Gastroesophageal sphincter (tissue), 4 donors: ENCODE measurements around the gene SCAPER. TPM values are rescaled to one million over a fixed set of nuclear protein-coding genes. Genes with fewer than 3 reads are reported as not detected.

Experiments used
- ATAC-seq: fragments of 150-250 bp; one replicate; pipeline ENCODE4 v1.9.1; 2016; ENCODE audit warnings: mild to moderate bottlenecking, moderate library complexity
- H3K27ac ChIP-seq, 4 donors: fragments of 200-600 bp; sonication (generic) in 3 of 4; 1 replicate in 3 of 4; 2 replicates in 1 of 4; pipeline ENCODE4 v1.5.1; 2016 to 2019
- H3K27me3 ChIP-seq: fragments of 200-600 bp; sonication (generic); one replicate; pipeline ENCODE4 v1.5.1; 2019
- H3K36me3 ChIP-seq, 2 donors: fragments of 200-600 bp; sonication (generic); one replicate each; pipeline ENCODE4 v1.5.1; 2019; ENCODE audit warnings: control low read depth in 1 of 2
- H3K4me1 ChIP-seq, 3 donors: fragments of 200-600 bp; sonication (generic); 1 replicate in 2 of 3; 2 replicates in 1 of 3; pipeline ENCODE4 v1.5.1; 2016 to 2019; ENCODE audit warnings: control low read depth in 2 of 3
- H3K4me3 ChIP-seq, 2 donors: fragments of 200-600 bp; sonication (generic); one replicate each; pipeline ENCODE4 v1.5.1; 2019; ENCODE audit warnings: mild to moderate bottlenecking in 1 of 2, moderate library complexity in 1 of 2
- H3K9me3 ChIP-seq, 3 donors: fragments of 200-600 bp; sonication (generic); one replicate each; pipeline ENCODE4 v1.5.1; 2017 to 2019; ENCODE audit warnings: control low read depth in 2 of 3
- CTCF ChIP-seq, 4 experiments: fragments of 200-600 bp in 2 of 4; fragments of 450-650 bp in 2 of 4; sonication (generic) in 1 of 4; IDR thresholded peaks; one replicate each; pipeline ENCODE4 v1.5.1; 2017 to 2019; ENCODE audit warnings: antibody characterized with exemption in 4 of 4, mild to moderate bottlenecking in 2 of 4, moderate library complexity in 2 of 4
- EP300 ChIP-seq: sonication (generic); formaldehyde crosslinking; IDR thresholded peaks from one replicate; pipeline ENCODE4 v1.6.1; 2017; ENCODE audit warnings: antibody characterized with exemption, mild to moderate bottlenecking
- POLR2A ChIP-seq, 2 donors: fragments of 450-650 bp; IDR thresholded peaks; one replicate each; pipeline ENCODE4 v1.6.1; 2017; ENCODE audit warnings: antibody characterized with exemption in 2 of 2, mild to moderate bottlenecking in 2 of 2, moderate library complexity in 1 of 2
- POLR2AphosphoS5 ChIP-seq: sonication (generic); formaldehyde crosslinking; IDR thresholded peaks from one replicate; pipeline ENCODE4 v1.6.1; 2017; ENCODE audit warnings: antibody characterized with exemption
- WGBS, 2 donors: methylation state at CpG; one replicate each; pipeline ENCODE4 v1.1.5; 2018; ENCODE audit warnings: low coverage in 1 of 2; 5-methylcytosine and 5-hydroxymethylcytosine counted together
- total RNA-seq, 4 donors: library from RNA; depleted of rRNA; stranded (reverse); fragments of >200 nt; gene quantifications; one replicate each; pipeline ENCODE4 v1.1.0, GENCODE V29; 2016

Gene SCAPER
- total RNA-seq, 4 donors from 2014 or later, result 21.5 to 34.3 (median 28.7) TPM

GRCh38 chr15:76815421-76815820 is 89.7 kb downstream of the SCAPER start:
- no peaks in the 10 kb centered on the region for H3K4me1 ChIP-seq
- H3K36me3 ChIP-seq, result peaks cover 0 to 3% of the 10 kb centered on the region in 2 donors
- no peak overlapping the region for H3K4me3 ChIP-seq
- 91 to 92% methylated on average over 4 to 5 of the region's 5 CpGs for WGBS, 2 donors
- no peak overlapping the region for H3K27ac ChIP-seq
- no peak for ATAC-seq
- no peaks in the 10 kb centered on the region for H3K27me3 ChIP-seq
- TF ChIP-seq EP300, result no peak
- no peak for TF ChIP-seq POLR2A (IDR thresholded peaks at IDR 0.05)
- TF ChIP-seq POLR2AphosphoS5, result no peak
- TF ChIP-seq CTCF (IDR thresholded peaks at IDR 0.05), result no peak
- peaks cover 0 to 8% (median 0%) of the 10 kb centered on the region in 3 donors for H3K9me3 ChIP-seq

GRCh38 chr15:76812381-76812780 is 92.8 kb downstream of the SCAPER start:
- no peaks in the 10 kb centered on the region for H3K27me3 ChIP-seq
- no peaks in the 10 kb centered on the region for H3K36me3 ChIP-seq
- H3K4me3 ChIP-seq, result no peak overlapping the region
- no peak for TF ChIP-seq POLR2A (IDR thresholded peaks at IDR 0.05)
- TF ChIP-seq CTCF (IDR thresholded peaks at IDR 0.05), result no peak
- no peak for TF ChIP-seq POLR2AphosphoS5
- TF ChIP-seq EP300, result no peak
- H3K4me1 ChIP-seq, result no peaks in the 10 kb centered on the region
- no peaks in the 10 kb centered on the region for H3K9me3 ChIP-seq
- no peak overlapping the region for H3K27ac ChIP-seq
- no peak for ATAC-seq
- WGBS, 2 donors, result 92 to 100% methylated on average over 1 to 4 of the region's 4 CpGs

GRCh38 chr15:76809412-76810103 is 95.6 kb downstream of the SCAPER start:
- no peak for TF ChIP-seq POLR2AphosphoS5
- TF ChIP-seq EP300, result no peak
- no peak for TF ChIP-seq POLR2A (IDR thresholded peaks at IDR 0.05)
- TF ChIP-seq CTCF (IDR thresholded peaks at IDR 0.05), result no peak
- H3K27ac ChIP-seq, result no peak overlapping the region
- no peaks in the 10 kb centered on the region for H3K27me3 ChIP-seq
- no peaks in the 10 kb centered on the region for H3K9me3 ChIP-seq
- no peaks in the 10 kb centered on the region for H3K36me3 ChIP-seq
- ATAC-seq, result no peak
- 86 to 97% methylated on average over 3 of the region's 3 CpGs for WGBS, 2 donors
- no peak overlapping the region for H3K4me3 ChIP-seq
- peaks cover 0 to 2% (median 0%) of the 10 kb centered on the region in 3 donors for H3K4me1 ChIP-seq

- ATAC-seq, result no peak
- 44 to 67% methylated on average over 1 of the region's 1 CpG for WGBS, 2 donors
- TF ChIP-seq POLR2AphosphoS5 (no peak), CTCF (IDR thresholded peaks at IDR 0.05) (no peak), EP300 (no peak), POLR2A (IDR thresholded peaks at IDR 0.05) (no peak)
- H3K36me3 ChIP-seq, result peaks cover 0 to 39% of the 10 kb centered on the region in 2 donors
- H3K4me3 ChIP-seq, result no peak overlapping the region
- no peak overlapping the region for H3K27ac ChIP-seq
- H3K9me3 ChIP-seq, result no peaks in the 10 kb centered on the region
- no peaks in the 10 kb centered on the region for H3K27me3 ChIP-seq
- peaks cover 0 to 2% (median 0%) of the 10 kb centered on the region in 3 donors for H3K4me1 ChIP-seq
Measured at GRCh38 chr15:76803049-76803571, 102.0 kb downstream of the SCAPER start.

- no peak for ATAC-seq
- Histone ChIP-seq H3K4me3 (no peak overlapping the region), H3K27ac (no peak overlapping the region), H3K27me3 (no peaks in the 10 kb centered on the region), H3K9me3 (no peaks in the 10 kb centered on the region), H3K4me1 (peaks cover 0 to 2% (median 0%) of the 10 kb centered on the region in 3 donors), H3K36me3 (peaks cover 0 to 39% of the 10 kb centered on the region in 2 donors)
- TF ChIP-seq POLR2A (IDR thresholded peaks at IDR 0.05), result no peak
- no peak for TF ChIP-seq EP300
- TF ChIP-seq POLR2AphosphoS5, result no peak
- 91 to 97% methylated on average over 3 of the region's 3 CpGs for WGBS, 2 donors
Measured at GRCh38 chr15:76802411-76802810, 102.7 kb downstream of the SCAPER start.
